ENCODE results near the gene SPPL2B.
"Not testable (repeated sequence)": the region's sequence is repeated elsewhere in the genome, so short reads cannot be mapped to it uniquely, and the experiment has no call there.

The SPPL2B gene

GRCh38 chr19:2392899-2393298 is 64.4 kb downstream of the SPPL2B start:
- not testable (repeated sequence) for H3K36me3 ChIP-seq (ENCODE audit: control insufficient read depth, insufficient read depth, low read length); H3K4me3 ChIP-seq (ENCODE audit: extremely low read depth, insufficient read depth, low read length, poor library complexity, severe bottlenecking); H3K9me3 ChIP-seq (ENCODE audit: control insufficient read depth, low read length); H3K27ac ChIP-seq (ENCODE audit: low read depth, low read length, severe bottlenecking); H3K4me1 ChIP-seq (ENCODE audit: control insufficient read depth, insufficient read depth, low read length, poor library complexity, severe bottlenecking)
- 93 to 94% methylated on average over 4 to 5 of the region's 8 CpGs for WGBS, 2 experiments (ENCODE audit: insufficient coverage in 2 of 2)

GRCh38 chr19:2394054-2394441 is 65.6 kb downstream of the SPPL2B start:
- no peaks in the 10 kb centered on the region for H3K36me3 ChIP-seq (ENCODE audit: control insufficient read depth, insufficient read depth, low read length)
- H3K4me1 ChIP-seq (ENCODE audit: control insufficient read depth, insufficient read depth, low read length, poor library complexity, severe bottlenecking) = no peaks in the 10 kb centered on the region
- WGBS, 2 experiments (ENCODE audit: insufficient coverage in 2 of 2) = 93 to 97% methylated on average over 5 to 6 of the region's 8 CpGs
- H3K27ac ChIP-seq (ENCODE audit: low read depth, low read length, severe bottlenecking) = no peak overlapping the region
- H3K9me3 ChIP-seq (ENCODE audit: control insufficient read depth, low read length) = no peaks in the 10 kb centered on the region
- no peak overlapping the region for H3K4me3 ChIP-seq (ENCODE audit: extremely low read depth, insufficient read depth, low read length, poor library complexity, severe bottlenecking)

GRCh38 chr19:2394442-2395292 is 66.2 kb downstream of the SPPL2B start:
- Histone ChIP-seq H3K27ac (ENCODE audit: low read depth, low read length, severe bottlenecking) (no peak overlapping the region), H3K4me1 (ENCODE audit: control insufficient read depth, insufficient read depth, low read length, poor library complexity, severe bottlenecking) (no peaks in the 10 kb centered on the region), H3K36me3 (ENCODE audit: control insufficient read depth, insufficient read depth, low read length) (no peaks in the 10 kb centered on the region), H3K9me3 (ENCODE audit: control insufficient read depth, low read length) (no peaks in the 10 kb centered on the region), H3K4me3 (ENCODE audit: extremely low read depth, insufficient read depth, low read length, poor library complexity, severe bottlenecking) (no peak overlapping the region)
- 93% methylated on average over 21 to 22 of the region's 27 CpGs for WGBS, 2 experiments (ENCODE audit: insufficient coverage in 2 of 2)

GRCh38 chr19:2395293-2395829 is 66.9 kb downstream of the SPPL2B start:
- not testable (repeated sequence) for H3K9me3 ChIP-seq (ENCODE audit: control insufficient read depth, low read length); H3K36me3 ChIP-seq (ENCODE audit: control insufficient read depth, insufficient read depth, low read length)
- WGBS, 2 experiments (ENCODE audit: insufficient coverage in 2 of 2) = 91 to 98% methylated on average over 18 of the region's 18 CpGs

GRCh38 chr19:2397173-2397572 is 68.7 kb downstream of the SPPL2B start:
- not testable (repeated sequence) for H3K9me3 ChIP-seq (ENCODE audit: control insufficient read depth, low read length); H3K4me3 ChIP-seq (ENCODE audit: extremely low read depth, insufficient read depth, low read length, poor library complexity, severe bottlenecking); H3K36me3 ChIP-seq (ENCODE audit: control insufficient read depth, insufficient read depth, low read length); H3K27ac ChIP-seq (ENCODE audit: low read depth, low read length, severe bottlenecking); H3K4me1 ChIP-seq (ENCODE audit: control insufficient read depth, insufficient read depth, low read length, poor library complexity, severe bottlenecking)
- WGBS, 2 experiments (ENCODE audit: insufficient coverage in 2 of 2) = 94 to 100% methylated on average over 4 to 5 of the region's 7 CpGs

More at GRCh38 chr19:2395293-2395829, 66.9 kb downstream of the SPPL2B start:
- not testable (repeated sequence) for H3K4me3 ChIP-seq (ENCODE audit: extremely low read depth, insufficient read depth, low read length, poor library complexity, severe bottlenecking); H3K27ac ChIP-seq (ENCODE audit: low read depth, low read length, severe bottlenecking); H3K4me1 ChIP-seq (ENCODE audit: control insufficient read depth, insufficient read depth, low read length, poor library complexity, severe bottlenecking)

GRCh38 chr19:2398735-2399305 is 70.3 kb downstream of the SPPL2B start:
- WGBS, 2 experiments (ENCODE audit: insufficient coverage in 2 of 2) = 86 to 90% methylated on average over 12 to 14 of the region's 14 CpGs
- H3K4me3 ChIP-seq (ENCODE audit: extremely low read depth, insufficient read depth, low read length, poor library complexity, severe bottlenecking) = no peak overlapping the region
- no peaks in the 10 kb centered on the region for H3K9me3 ChIP-seq (ENCODE audit: control insufficient read depth, low read length)
- no peak overlapping the region for H3K27ac ChIP-seq (ENCODE audit: low read depth, low read length, severe bottlenecking)
- no peaks in the 10 kb centered on the region for H3K36me3 ChIP-seq (ENCODE audit: control insufficient read depth, insufficient read depth, low read length)
- H3K4me1 ChIP-seq (ENCODE audit: control insufficient read depth, insufficient read depth, low read length, poor library complexity, severe bottlenecking) = no peaks in the 10 kb centered on the region

- WGBS, 2 experiments (ENCODE audit: insufficient coverage in 2 of 2) = 97 to 100% methylated on average over 4 of the region's 4 CpGs
- H3K4me3 ChIP-seq (ENCODE audit: extremely low read depth, insufficient read depth, low read length, poor library complexity, severe bottlenecking) = no peak overlapping the region
- H3K4me1 ChIP-seq (ENCODE audit: control insufficient read depth, insufficient read depth, low read length, poor library complexity, severe bottlenecking) = no peaks in the 10 kb centered on the region
- no peak overlapping the region for H3K27ac ChIP-seq (ENCODE audit: low read depth, low read length, severe bottlenecking)
- H3K36me3 ChIP-seq (ENCODE audit: control insufficient read depth, insufficient read depth, low read length) = no peaks in the 10 kb centered on the region
- no peaks in the 10 kb centered on the region for H3K9me3 ChIP-seq (ENCODE audit: control insufficient read depth, low read length)
Observed at GRCh38 chr19:2399582-2399981, 71.1 kb downstream of the SPPL2B start.
